NCI-H187 (cell line): ENCODE results near the gene BCKDHB.
"Not testable (repeated sequence)": the region's sequence is repeated elsewhere in the genome, so short reads cannot be mapped to it uniquely, and the experiment has no call there.

Experiments used
- DNase-seq, 2 experiments: peaks; one replicate each; lab custom pipeline; 2025; lab: John Stamatoyannopoulos, UW

Gene BCKDHB

GRCh38 chr6:80209430-80209829, 103.0 kb downstream of the BCKDHB start:
- DNase-seq = no peak

GRCh38 chr6:80210618-80211017, 104.1 kb downstream of the BCKDHB start:
- peak; percentile 18 to 72 for DNase-seq

- DNase-seq = no peak
Observed at GRCh38 chr6:80211286-80211685, 104.8 kb downstream of the BCKDHB start.

- DNase-seq = not testable (repeated sequence)
Observed at GRCh38 chr6:80211890-80212289, 105.4 kb downstream of the BCKDHB start.

- DNase-seq = peak in 1 of 2 experiments; percentile 6
Observed at GRCh38 chr6:80214436-80215022, 108.1 kb downstream of the BCKDHB start.

GRCh38 chr6:80215063-80215462, 108.6 kb downstream of the BCKDHB start:
- no peak for DNase-seq

GRCh38 chr6:80217794-80218193, 111.3 kb downstream of the BCKDHB start:
- DNase-seq = no peak

GRCh38 chr6:80223743-80224212, 117.3 kb downstream of the BCKDHB start:
- no peak for DNase-seq

GRCh38 chr6:80226151-80226550, 119.7 kb downstream of the BCKDHB start:
- no peak for DNase-seq

GRCh38 chr6:80226699-80227098, 120.2 kb downstream of the BCKDHB start:
- no peak for DNase-seq

- DNase-seq = no peak
Observed at GRCh38 chr6:80227545-80228105, 121.2 kb downstream of the BCKDHB start.

- no peak for DNase-seq
Observed at GRCh38 chr6:80233262-80233661, 126.8 kb downstream of the BCKDHB start.

- no peak for DNase-seq
Observed at GRCh38 chr6:80233958-80234357, 127.5 kb downstream of the BCKDHB start.

- no peak for DNase-seq
Observed at GRCh38 chr6:80234401-80234800, 127.9 kb downstream of the BCKDHB start.

GRCh38 chr6:80234908-80235307, 128.4 kb downstream of the BCKDHB start:
- no peak for DNase-seq

- DNase-seq = no peak
Observed at GRCh38 chr6:80235647-80236046, 129.2 kb downstream of the BCKDHB start.

- not testable (repeated sequence) for DNase-seq
Observed at GRCh38 chr6:80238754-80239153, 132.3 kb downstream of the BCKDHB start.

- DNase-seq = no peak
Observed at GRCh38 chr6:80245043-80245442, 138.6 kb downstream of the BCKDHB start.

GRCh38 chr6:80249897-80250296, 143.4 kb downstream of the BCKDHB start:
- DNase-seq = no peak

GRCh38 chr6:80250391-80250997, 144.0 kb downstream of the BCKDHB start:
- no peak for DNase-seq

- DNase-seq = no peak
Observed at GRCh38 chr6:80251321-80251720, 144.8 kb downstream of the BCKDHB start.

GRCh38 chr6:80254716-80255115, 148.2 kb downstream of the BCKDHB start:
- no peak for DNase-seq

- DNase-seq = no peak
Observed at GRCh38 chr6:80256691-80257090, 150.2 kb downstream of the BCKDHB start.

GRCh38 chr6:80259118-80259517, 152.6 kb downstream of the BCKDHB start:
- no peak for DNase-seq
